ENCODE results near the gene YOD1. TPM values are rescaled to one million over a fixed set of nuclear protein-coding genes. Genes with fewer than 3 reads are reported as not detected.

YOD1 gene
- total and polyA plus RNA-seq, 2 of the 13 experiments (the other 11 are each of a cell fraction or from before 2014, with no cell fraction given) = 3.4 to 9.1 TPM

DNA sequence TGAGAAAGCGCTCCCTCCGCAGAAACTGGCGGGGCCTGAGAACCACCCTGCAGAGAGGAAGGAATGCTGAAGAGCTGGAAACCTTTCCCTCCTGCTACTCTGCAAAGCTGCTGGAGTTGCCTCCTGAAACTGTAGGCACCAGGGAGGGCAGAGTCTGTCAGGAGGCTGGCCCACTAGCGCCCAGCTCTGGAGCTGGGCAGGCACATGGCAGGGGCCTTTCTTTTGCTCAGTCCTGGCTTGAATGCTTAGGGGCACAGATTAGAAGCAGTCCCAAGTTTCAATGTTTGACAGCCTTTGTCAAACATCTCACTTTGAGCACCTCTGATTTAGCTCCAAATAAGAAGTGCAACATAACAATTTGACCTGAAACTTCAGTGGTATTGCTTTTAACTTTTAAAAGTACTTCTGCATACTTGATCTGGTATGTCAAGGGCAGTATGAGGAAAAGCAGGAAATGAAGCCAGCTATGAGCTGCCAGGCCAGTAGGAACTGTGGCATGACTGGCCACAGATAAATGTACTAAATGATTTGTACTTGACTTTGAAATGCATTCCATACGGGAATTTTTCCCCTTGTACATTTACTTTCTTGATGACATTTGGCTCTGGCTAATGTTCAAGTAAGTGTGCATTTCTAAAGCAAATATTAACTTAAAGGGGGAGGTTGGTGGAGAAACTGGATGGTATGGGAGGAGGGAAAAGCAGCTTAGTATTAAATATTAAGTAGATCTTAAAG, 25.7 kb downstream of the YOD1 start (continued):
- TF ChIP-seq ZBTB21 (CRISPR knock-in tag; IDR thresholded peaks at IDR 0.05) (no peak), PLRG1 (conservative IDR thresholded peaks at IDR 0.05) (no peak), ZNF451 (CRISPR knock-in tag; IDR thresholded peaks at IDR 0.05) (no peak), ZNF34 (CRISPR knock-in tag; IDR thresholded peaks at IDR 0.05; ENCODE audit: borderline replicate concordance) (no peak), EED (CRISPR knock-in tag; IDR thresholded peaks at IDR 0.05) (no peak), ZNF850 (CRISPR knock-in tag; conservative IDR thresholded peaks at IDR 0.05) (no peak), ZNF224 (CRISPR knock-in tag; IDR thresholded peaks at IDR 0.05) (no peak), SMAD3 (CRISPR knock-in tag; IDR thresholded peaks at IDR 0.05) (no peak), PHF8 (CRISPR knock-in tag; IDR thresholded peaks at IDR 0.05) (no peak), ZNF891 (CRISPR knock-in tag; IDR thresholded peaks at IDR 0.05) (no peak), ZFP1 (CRISPR knock-in tag; IDR thresholded peaks at IDR 0.05) (no peak), ZNF253 (CRISPR knock-in tag; IDR thresholded peaks at IDR 0.05; ENCODE audit: borderline replicate concordance) (no peak), ZNF282 (IDR thresholded peaks at IDR 0.05; ENCODE audit: partially characterized antibody) (no peak), ZEB1 (IDR thresholded peaks at IDR 0.05; ENCODE audit: insufficient replicate concordance, low read depth) (no peak), HIVEP1 (CRISPR knock-in tag; IDR thresholded peaks at IDR 0.05) (no peak), ZBTB8A (CRISPR knock-in tag; IDR thresholded peaks at IDR 0.05; ENCODE audit: borderline replicate concordance, low read depth) (no peak), CREB1 (IDR thresholded peaks at IDR 0.05) (no peak), CREB1 (CRISPR knock-in tag; IDR thresholded peaks at IDR 0.05) (peak; percentile 68), ZSCAN21 (CRISPR knock-in tag; IDR thresholded peaks at IDR 0.05; ENCODE audit: borderline replicate concordance) (no peak), WIZ (CRISPR knock-in tag; IDR thresholded peaks at IDR 0.05) (no peak), NFIC (IDR thresholded peaks at IDR 0.05; ENCODE audit: low read length) (peak; percentile 83), FOXA1 (IDR thresholded peaks at IDR 0.05) (0 out of 2 replicates have a peak, but pooled peaks have one; percentile 37), FOXA1 (CRISPR knock-in tag; IDR thresholded peaks at IDR 0.05) (peak; percentile 78)
- TF ChIP-seq, protein P1, sequence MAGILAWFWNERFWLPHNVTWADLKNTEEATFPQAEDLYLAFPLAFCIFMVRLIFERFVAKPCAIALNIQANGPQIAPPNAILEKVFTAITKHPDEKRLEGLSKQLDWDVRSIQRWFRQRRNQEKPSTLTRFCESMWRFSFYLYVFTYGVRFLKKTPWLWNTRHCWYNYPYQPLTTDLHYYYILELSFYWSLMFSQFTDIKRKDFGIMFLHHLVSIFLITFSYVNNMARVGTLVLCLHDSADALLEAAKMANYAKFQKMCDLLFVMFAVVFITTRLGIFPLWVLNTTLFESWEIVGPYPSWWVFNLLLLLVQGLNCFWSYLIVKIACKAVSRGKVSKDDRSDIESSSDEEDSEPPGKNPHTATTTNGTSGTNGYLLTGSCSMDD (CRISPR knock-in tag; IDR thresholded peaks at IDR 0.05) = no peak
- TF ChIP-seq, protein P2, sequence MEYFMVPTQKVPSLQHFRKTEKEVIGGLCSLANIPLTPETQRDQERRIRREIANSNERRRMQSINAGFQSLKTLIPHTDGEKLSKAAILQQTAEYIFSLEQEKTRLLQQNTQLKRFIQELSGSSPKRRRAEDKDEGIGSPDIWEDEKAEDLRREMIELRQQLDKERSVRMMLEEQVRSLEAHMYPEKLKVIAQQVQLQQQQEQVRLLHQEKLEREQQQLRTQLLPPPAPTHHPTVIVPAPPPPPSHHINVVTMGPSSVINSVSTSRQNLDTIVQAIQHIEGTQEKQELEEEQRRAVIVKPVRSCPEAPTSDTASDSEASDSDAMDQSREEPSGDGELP (IDR thresholded peaks at IDR 0.05; ENCODE audit: borderline replicate concordance, low read depth) = no peak
- TF ChIP-seq, protein P3, sequence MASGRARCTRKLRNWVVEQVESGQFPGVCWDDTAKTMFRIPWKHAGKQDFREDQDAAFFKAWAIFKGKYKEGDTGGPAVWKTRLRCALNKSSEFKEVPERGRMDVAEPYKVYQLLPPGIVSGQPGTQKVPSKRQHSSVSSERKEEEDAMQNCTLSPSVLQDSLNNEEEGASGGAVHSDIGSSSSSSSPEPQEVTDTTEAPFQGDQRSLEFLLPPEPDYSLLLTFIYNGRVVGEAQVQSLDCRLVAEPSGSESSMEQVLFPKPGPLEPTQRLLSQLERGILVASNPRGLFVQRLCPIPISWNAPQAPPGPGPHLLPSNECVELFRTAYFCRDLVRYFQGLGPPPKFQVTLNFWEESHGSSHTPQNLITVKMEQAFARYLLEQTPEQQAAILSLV (CRISPR knock-in tag; IDR thresholded peaks at IDR 0.05; ENCODE audit: borderline replicate concordance) = no peak
- TF ChIP-seq, protein P4, sequence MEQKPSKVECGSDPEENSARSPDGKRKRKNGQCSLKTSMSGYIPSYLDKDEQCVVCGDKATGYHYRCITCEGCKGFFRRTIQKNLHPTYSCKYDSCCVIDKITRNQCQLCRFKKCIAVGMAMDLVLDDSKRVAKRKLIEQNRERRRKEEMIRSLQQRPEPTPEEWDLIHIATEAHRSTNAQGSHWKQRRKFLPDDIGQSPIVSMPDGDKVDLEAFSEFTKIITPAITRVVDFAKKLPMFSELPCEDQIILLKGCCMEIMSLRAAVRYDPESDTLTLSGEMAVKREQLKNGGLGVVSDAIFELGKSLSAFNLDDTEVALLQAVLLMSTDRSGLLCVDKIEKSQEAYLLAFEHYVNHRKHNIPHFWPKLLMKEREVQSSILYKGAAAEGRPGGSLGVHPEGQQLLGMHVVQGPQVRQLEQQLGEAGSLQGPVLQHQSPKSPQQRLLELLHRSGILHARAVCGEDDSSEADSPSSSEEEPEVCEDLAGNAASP (CRISPR knock-in tag; IDR thresholded peaks at IDR 0.05; ENCODE audit: borderline replicate concordance) = peak; percentile 52; the same call in 1 of the 2 replicates
- TF ChIP-seq, protein P5, sequence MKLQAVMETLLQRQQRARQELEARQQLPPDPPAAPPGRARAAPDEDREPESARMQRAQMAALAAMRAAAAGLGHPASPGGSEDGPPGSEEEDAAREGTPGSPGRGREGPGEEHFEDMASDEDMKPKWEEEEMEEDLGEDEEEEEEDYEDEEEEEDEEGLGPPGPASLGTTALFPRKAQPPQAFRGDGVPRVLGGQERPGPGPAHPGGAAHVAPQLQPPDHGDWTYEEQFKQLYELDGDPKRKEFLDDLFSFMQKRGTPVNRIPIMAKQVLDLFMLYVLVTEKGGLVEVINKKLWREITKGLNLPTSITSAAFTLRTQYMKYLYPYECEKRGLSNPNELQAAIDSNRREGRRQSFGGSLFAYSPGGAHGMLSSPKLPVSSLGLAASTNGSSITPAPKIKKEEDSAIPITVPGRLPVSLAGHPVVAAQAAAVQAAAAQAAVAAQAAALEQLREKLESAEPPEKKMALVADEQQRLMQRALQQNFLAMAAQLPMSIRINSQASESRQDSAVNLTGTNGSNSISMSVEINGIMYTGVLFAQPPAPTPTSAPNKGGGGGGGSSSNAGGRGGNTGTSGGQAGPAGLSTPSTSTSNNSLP (IDR thresholded peaks at IDR 0.05; ENCODE audit: low read depth, low read length) = peak; percentile 64; the same call in 1 of the 2 replicates
